Tongue (tissue), 2 donors: ENCODE measurements around the gene FGD4. TPM values are rescaled to one million over a fixed set of nuclear protein-coding genes. Genes with fewer than 3 reads are reported as not detected.

Source experiments
- DNase-seq: peaks from one replicate; pipeline ENCODE4 v3.0.0-alpha.2; 2015
- total RNA-seq: library from RNA; depleted of rRNA; stranded (reverse); fragments of >200 nt; gene quantifications from one replicate; pipeline ENCODE4 v1.2.3, GENCODE V29; 2014

FGD4 gene
- total RNA-seq: 54.9 TPM

GRCh38 chr12:32399370-32400113 is at the start of gene FGD4:
Gene FGD4, plus strand, starts transcription at chr12:32399558.
- DNase-seq: peak; percentile 87

- DNase-seq: no peak
These were observed 45.8 kb upstream of the FGD4 start for GRCh38 chr12:32353540-32353939.

GRCh38 chr12:32357601-32358249 is 41.6 kb upstream of the FGD4 start:
- no peak for DNase-seq

GRCh38 chr12:32360956-32361355 is 38.4 kb upstream of the FGD4 start:
- no peak for DNase-seq

GRCh38 chr12:32362892-32363291 is 36.5 kb upstream of the FGD4 start:
- no peak for DNase-seq

- DNase-seq: peak; percentile 82
These were observed 33.8 kb upstream of the FGD4 start for GRCh38 chr12:32365473-32366064.

- no peak for DNase-seq
These were observed 32.6 kb upstream of the FGD4 start for GRCh38 chr12:32366714-32367113.

GRCh38 chr12:32367381-32367780 is 32.0 kb upstream of the FGD4 start:
- no peak for DNase-seq

- no peak for DNase-seq
These were observed 30.2 kb upstream of the FGD4 start for GRCh38 chr12:32369202-32369601.

GRCh38 chr12:32377344-32378055 is 21.9 kb upstream of the FGD4 start:
- no peak for DNase-seq

- DNase-seq: no peak
These were observed 20.1 kb upstream of the FGD4 start for GRCh38 chr12:32379213-32379612.

GRCh38 chr12:32379667-32380066 is 19.7 kb upstream of the FGD4 start:
- DNase-seq: no peak

- DNase-seq: no peak
These were observed 17.1 kb upstream of the FGD4 start for GRCh38 chr12:32382226-32382625.

- DNase-seq: peak; percentile 44
These were observed 8.7 kb upstream of the FGD4 start for GRCh38 chr12:32390572-32391219.

GRCh38 chr12:32395026-32395425 is 4.3 kb upstream of the FGD4 start:
- DNase-seq: no peak

- DNase-seq: no peak
These were observed 1.7 kb upstream of the FGD4 start for GRCh38 chr12:32397696-32398095.

GRCh38 chr12:32398181-32398580 is 1.2 kb upstream of the FGD4 start:
- no peak for DNase-seq

GRCh38 chr12:32398816-32399369 is 465 bp upstream of the FGD4 start:
- no peak for DNase-seq

GRCh38 chr12:32400114-32400672 is 835 bp downstream of the FGD4 start:
- DNase-seq: no peak

- no peak for DNase-seq
These were observed 1.5 kb downstream of the FGD4 start for GRCh38 chr12:32400866-32401265.

GRCh38 chr12:32402170-32402569 is 2.8 kb downstream of the FGD4 start:
- no peak for DNase-seq

GRCh38 chr12:32402946-32403345 is 3.6 kb downstream of the FGD4 start:
- DNase-seq: no peak
